NCI-H2029 treated with DMSO at 0.1 percent for 48 hours (cell line): ENCODE data around the gene CD55.
"Not testable (repeated sequence)": the region's sequence is repeated elsewhere in the genome, so short reads cannot be mapped to it uniquely, and the experiment has no call there.

Experiments used
- DNase-seq: peaks from one replicate; lab custom pipeline; 2025; lab: John Stamatoyannopoulos, UW

CD55 gene

GRCh38 chr1:207305489-207305873, 16.0 kb upstream of the CD55 start:
- DNase-seq, result no peak

GRCh38 chr1:207306023-207306422, 15.5 kb upstream of the CD55 start:
- DNase-seq, result no peak

- DNase-seq, result no peak
These were observed 14.9 kb upstream of the CD55 start for GRCh38 chr1:207306603-207307002.

GRCh38 chr1:207308451-207309190, 12.9 kb upstream of the CD55 start:
- DNase-seq, result no peak

GRCh38 chr1:207309745-207310273, 11.7 kb upstream of the CD55 start:
- DNase-seq, result no peak

GRCh38 chr1:207311888-207312603, 9.4 kb upstream of the CD55 start:
- DNase-seq, result no peak

- DNase-seq, result no peak
These were observed 8.9 kb upstream of the CD55 start for GRCh38 chr1:207312604-207312920.

- DNase-seq, result no peak
These were observed 8.3 kb upstream of the CD55 start for GRCh38 chr1:207313131-207313530.

GRCh38 chr1:207314816-207315215, 6.7 kb upstream of the CD55 start:
- DNase-seq, result no peak

- DNase-seq, result no peak
These were observed 6.0 kb upstream of the CD55 start for GRCh38 chr1:207315435-207315834.

- DNase-seq, result no peak
These were observed 5.3 kb upstream of the CD55 start for GRCh38 chr1:207316141-207316540.

- no peak for DNase-seq
These were observed 4.7 kb upstream of the CD55 start for GRCh38 chr1:207316622-207317391.

- DNase-seq, result no peak
These were observed 3.9 kb upstream of the CD55 start for GRCh38 chr1:207317561-207317960.

GRCh38 chr1:207318072-207318619, 3.3 kb upstream of the CD55 start:
- DNase-seq, result no peak

- DNase-seq, result no peak
These were observed 2.3 kb upstream of the CD55 start for GRCh38 chr1:207319199-207319598.

- not testable (repeated sequence) for DNase-seq
These were observed 1.4 kb upstream of the CD55 start for GRCh38 chr1:207320105-207320504.

- DNase-seq, result no peak
These were observed 540 bp downstream of the CD55 start for GRCh38 chr1:207321790-207322645.

GRCh38 chr1:207323425-207324225, 2.1 kb downstream of the CD55 start:
- DNase-seq, result no peak

- DNase-seq, result no peak
These were observed 6.5 kb downstream of the CD55 start for GRCh38 chr1:207328004-207328403.

- DNase-seq, result no peak
These were observed 7.5 kb downstream of the CD55 start for GRCh38 chr1:207328908-207329440.
